Measurements from ENCODE around the gene MTMR3.
A peak's percentile ranks its signal among the peaks of the same experiment; 100 is the strongest.

Gene MTMR3

DNA sequence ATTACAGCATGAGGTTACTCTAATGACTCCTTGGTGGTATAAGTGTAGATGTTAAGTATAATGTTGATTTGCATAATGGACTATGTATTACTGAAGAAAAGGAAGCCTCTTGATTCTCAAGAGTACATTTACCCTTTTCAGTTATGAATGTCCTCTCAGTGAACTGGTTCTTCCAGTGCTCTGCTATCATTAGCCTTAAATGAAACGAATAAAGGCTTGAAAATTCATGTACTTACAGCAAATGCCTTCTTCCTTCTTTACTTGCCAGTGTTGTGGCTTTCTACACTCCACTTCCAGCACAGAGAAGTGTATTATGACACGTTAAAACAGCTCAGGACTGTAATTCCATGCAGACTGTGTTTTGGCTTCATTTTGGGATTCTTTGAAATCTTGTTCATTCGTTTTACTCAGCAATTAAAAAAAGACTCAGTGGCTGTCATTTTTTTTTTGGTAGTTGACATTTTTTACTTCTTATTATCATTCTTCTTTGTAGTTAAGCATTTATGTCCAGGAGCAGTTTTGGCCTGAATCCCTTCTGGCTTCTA lies 96.9 kb downstream of the MTMR3 start:
- no peaks in the 10 kb centered on the region for H3F3A ChIP-seq (ENCODE audit: control insufficient read depth, insufficient read depth)
- H3K4me1 ChIP-seq (ENCODE audit: control insufficient read depth, low read length) = peaks cover 18% of the 10 kb centered on the region
- H3K36me3 ChIP-seq (ENCODE audit: control insufficient read depth, low read length) = peaks cover 3% of the 10 kb centered on the region; the same call in 1 of the 2 replicates
- H3K9me3 ChIP-seq (ENCODE audit: control insufficient read depth, insufficient read depth, low read length) = no peaks in the 10 kb centered on the region
- H3K4me3 ChIP-seq (ENCODE audit: low read length) = no peak overlapping the region; the same call in 1 of the 2 replicates
- no peaks in the 10 kb centered on the region for H3K27me3 ChIP-seq (ENCODE audit: control insufficient read depth, low read length)
- peak overlapping the region; percentile 14; the same call in 1 of the 2 replicates for H3K4me2 ChIP-seq (ENCODE audit: low read length)
- H3K9me2 ChIP-seq (replicated peaks; ENCODE audit: control insufficient read depth, low read length) = no peaks in the 10 kb centered on the region
- no peak overlapping the region for H3K27ac ChIP-seq (ENCODE audit: low read depth, low read length)
- no peaks in the 10 kb centered on the region for H3K79me2 ChIP-seq (ENCODE audit: control insufficient read depth, low read length)
- no peak for TF ChIP-seq EZH2phosphoT487 (IDR thresholded peaks at IDR 0.05; ENCODE audit: borderline replicate concordance, low read length)
- TF ChIP-seq, protein P1, sequence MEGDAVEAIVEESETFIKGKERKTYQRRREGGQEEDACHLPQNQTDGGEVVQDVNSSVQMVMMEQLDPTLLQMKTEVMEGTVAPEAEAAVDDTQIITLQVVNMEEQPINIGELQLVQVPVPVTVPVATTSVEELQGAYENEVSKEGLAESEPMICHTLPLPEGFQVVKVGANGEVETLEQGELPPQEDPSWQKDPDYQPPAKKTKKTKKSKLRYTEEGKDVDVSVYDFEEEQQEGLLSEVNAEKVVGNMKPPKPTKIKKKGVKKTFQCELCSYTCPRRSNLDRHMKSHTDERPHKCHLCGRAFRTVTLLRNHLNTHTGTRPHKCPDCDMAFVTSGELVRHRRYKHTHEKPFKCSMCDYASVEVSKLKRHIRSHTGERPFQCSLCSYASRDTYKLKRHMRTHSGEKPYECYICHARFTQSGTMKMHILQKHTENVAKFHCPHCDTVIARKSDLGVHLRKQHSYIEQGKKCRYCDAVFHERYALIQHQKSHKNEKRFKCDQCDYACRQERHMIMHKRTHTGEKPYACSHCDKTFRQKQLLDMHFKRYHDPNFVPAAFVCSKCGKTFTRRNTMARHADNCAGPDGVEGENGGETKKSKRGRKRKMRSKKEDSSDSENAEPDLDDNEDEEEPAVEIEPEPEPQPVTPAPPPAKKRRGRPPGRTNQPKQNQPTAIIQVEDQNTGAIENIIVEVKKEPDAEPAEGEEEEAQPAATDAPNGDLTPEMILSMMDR (IDR thresholded peaks at IDR 0.05; ENCODE audit: low read depth, low read length, poor library complexity, severe bottlenecking) = no peak
- peaks cover 3% of the 10 kb centered on the region; the same call in 1 of the 2 replicates for H4K20me1 ChIP-seq (ENCODE audit: control insufficient read depth, insufficient read depth, low read depth, low read length)

DNA sequence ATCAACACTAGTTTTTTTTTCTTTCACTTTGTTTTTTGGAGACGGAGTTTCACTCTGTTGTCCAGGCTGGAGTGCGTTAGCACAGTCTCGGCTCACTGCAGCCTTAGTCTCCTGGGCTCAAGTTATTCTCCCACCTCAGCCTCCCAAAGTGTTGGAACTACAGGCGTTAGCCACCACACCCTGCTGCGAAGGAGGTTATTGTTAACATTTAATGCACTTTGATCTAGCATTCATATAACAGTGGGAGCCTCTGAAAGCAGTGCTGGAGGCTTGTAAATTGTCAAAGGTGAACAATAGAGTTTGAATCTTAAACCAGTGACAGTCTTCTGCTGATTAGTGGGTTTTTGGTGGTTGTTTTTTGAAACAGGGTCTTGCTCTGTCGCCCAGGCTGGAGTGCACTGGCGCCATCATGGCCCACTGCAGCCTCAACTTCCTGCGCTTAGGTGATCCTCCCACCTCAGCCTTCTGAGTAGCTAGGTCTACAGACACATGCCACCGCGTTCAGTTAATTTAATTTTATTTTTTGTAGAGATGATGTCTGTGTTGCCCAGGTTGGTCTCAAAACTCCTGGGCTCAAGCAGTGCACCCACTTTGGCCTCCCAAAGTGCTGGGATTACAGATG lies 100.4 kb downstream of the MTMR3 start:
- peaks cover 8% of the 10 kb centered on the region for H3K4me1 ChIP-seq (ENCODE audit: control insufficient read depth, low read length)
- H3K36me3 ChIP-seq (ENCODE audit: control insufficient read depth, low read length) = peaks cover 3% of the 10 kb centered on the region; the same call in 1 of the 2 replicates
- peaks cover 3% of the 10 kb centered on the region; the same call in 1 of the 2 replicates for H4K20me1 ChIP-seq (ENCODE audit: control insufficient read depth, insufficient read depth, low read depth, low read length)
- H3F3A ChIP-seq (ENCODE audit: control insufficient read depth, insufficient read depth) = no peaks in the 10 kb centered on the region
- no peaks in the 10 kb centered on the region for H3K27me3 ChIP-seq (ENCODE audit: control insufficient read depth, low read length)
- H3K4me3 ChIP-seq (ENCODE audit: low read length) = no peak overlapping the region
- H3K4me2 ChIP-seq (ENCODE audit: low read length) = no peak overlapping the region
- no peak overlapping the region for H3K27ac ChIP-seq (ENCODE audit: low read depth, low read length)
- no peaks in the 10 kb centered on the region for H3K9me3 ChIP-seq (ENCODE audit: control insufficient read depth, insufficient read depth, low read length)
- no peak for TF ChIP-seq EZH2phosphoT487 (IDR thresholded peaks at IDR 0.05; ENCODE audit: borderline replicate concordance, low read length)
- TF ChIP-seq, protein P1 (IDR thresholded peaks at IDR 0.05; ENCODE audit: low read depth, low read length, poor library complexity, severe bottlenecking) = no peak
- H3K9me2 ChIP-seq (replicated peaks; ENCODE audit: control insufficient read depth, low read length) = no peaks in the 10 kb centered on the region
- no peaks in the 10 kb centered on the region for H3K79me2 ChIP-seq (ENCODE audit: control insufficient read depth, low read length)

- no peaks in the 10 kb centered on the region for H3K4me1 ChIP-seq (ENCODE audit: control insufficient read depth, low read length)
- no peaks in the 10 kb centered on the region for H4K20me1 ChIP-seq (ENCODE audit: control insufficient read depth, insufficient read depth, low read depth, low read length)
- no peaks in the 10 kb centered on the region for H3K9me3 ChIP-seq (ENCODE audit: control insufficient read depth, insufficient read depth, low read length)
- no peaks in the 10 kb centered on the region for H3K36me3 ChIP-seq (ENCODE audit: control insufficient read depth, low read length)
- no peaks in the 10 kb centered on the region for H3K79me2 ChIP-seq (ENCODE audit: control insufficient read depth, low read length)
- no peak overlapping the region for H3K4me2 ChIP-seq (ENCODE audit: low read length)
- no peak overlapping the region for H3K4me3 ChIP-seq (ENCODE audit: low read length)
- no peaks in the 10 kb centered on the region for H3F3A ChIP-seq (ENCODE audit: control insufficient read depth, insufficient read depth)
- no peaks in the 10 kb centered on the region for H3K27me3 ChIP-seq (ENCODE audit: control insufficient read depth, low read length)
- H3K9me2 ChIP-seq (replicated peaks; ENCODE audit: control insufficient read depth, low read length) = no peaks in the 10 kb centered on the region
- TF ChIP-seq, protein P1 (IDR thresholded peaks at IDR 0.05; ENCODE audit: low read depth, low read length, poor library complexity, severe bottlenecking) = no peak
- TF ChIP-seq EZH2phosphoT487 (IDR thresholded peaks at IDR 0.05; ENCODE audit: borderline replicate concordance, low read length) = no peak
- H3K27ac ChIP-seq (ENCODE audit: low read depth, low read length) = no peak overlapping the region
Observed at GRCh38 chr22:29985912-29986311, 102.9 kb downstream of the MTMR3 start.

All from DOHH2 (cell line).